HG02623 (cell line): Measurements from ENCODE around the gene CDH4.
"Not testable (repeated sequence)": the region's sequence is repeated elsewhere in the genome, so short reads cannot be mapped to it uniquely, and the experiment has no call there.

Source experiments
- ATAC-seq: cut with Tn5 transposase; IDR thresholded peaks from one replicate; pipeline ENCODE4 v1.9.1; 2021; ENCODE audit warnings: moderate library complexity; ENCODE audit not compliant: unreplicated experiment

The CDH4 gene

GRCh38 chr20:61939691-61940360 lies 687.8 kb downstream of the CDH4 start:
- no peak for ATAC-seq

- ATAC-seq, result no peak
Observed at GRCh38 chr20:61940491-61940890, 688.4 kb downstream of the CDH4 start.

- no peak for ATAC-seq
Observed at GRCh38 chr20:61940976-61941720, 689.1 kb downstream of the CDH4 start.

GRCh38 chr20:61941721-61942405 lies 689.8 kb downstream of the CDH4 start:
- ATAC-seq, result no peak

GRCh38 chr20:61942526-61942925 lies 690.5 kb downstream of the CDH4 start:
- ATAC-seq, result no peak

DNA sequence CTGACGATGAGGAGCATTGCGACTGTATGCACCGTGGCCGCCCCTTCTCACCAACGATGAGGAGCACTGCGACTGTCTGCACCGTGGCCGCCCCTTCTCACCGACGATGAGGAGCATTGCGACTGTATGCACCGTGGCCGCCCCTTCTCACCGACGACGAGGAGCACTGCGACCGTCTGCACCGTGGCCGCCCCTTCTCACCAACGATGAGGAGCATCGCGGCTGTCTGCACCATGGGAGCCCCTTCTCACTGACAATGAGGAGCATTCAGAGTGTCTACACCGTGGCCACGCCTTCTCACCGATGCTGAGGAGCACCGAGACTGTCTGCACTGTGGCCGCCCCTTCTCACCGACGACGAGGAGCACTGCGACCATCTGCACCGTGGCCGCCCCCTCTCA lies 692.9 kb downstream of the CDH4 start:
- not testable (repeated sequence) for ATAC-seq

DNA sequence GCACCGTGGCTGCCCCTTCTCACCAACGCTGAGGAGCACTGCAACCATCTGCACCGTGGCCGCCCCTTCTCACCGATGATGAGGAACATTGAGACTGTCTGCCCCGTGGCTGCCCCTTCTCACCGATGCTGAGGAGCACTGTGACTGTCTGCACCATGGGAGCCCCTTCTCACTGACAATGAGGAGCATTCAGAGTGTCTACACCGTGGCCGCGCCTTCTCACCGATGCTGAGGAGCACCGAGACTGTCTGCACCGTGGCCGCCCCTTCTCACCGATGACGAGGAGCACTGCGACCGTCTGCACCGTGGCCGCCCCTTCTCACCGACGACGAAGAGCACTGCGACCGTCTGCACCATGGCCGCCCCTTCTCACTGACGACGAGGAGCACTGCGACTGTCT lies 693.4 kb downstream of the CDH4 start:
- ATAC-seq, result not testable (repeated sequence)

- ATAC-seq, result not testable (repeated sequence)
Observed at GRCh38 chr20:61948056-61948455, 696.0 kb downstream of the CDH4 start.

DNA sequence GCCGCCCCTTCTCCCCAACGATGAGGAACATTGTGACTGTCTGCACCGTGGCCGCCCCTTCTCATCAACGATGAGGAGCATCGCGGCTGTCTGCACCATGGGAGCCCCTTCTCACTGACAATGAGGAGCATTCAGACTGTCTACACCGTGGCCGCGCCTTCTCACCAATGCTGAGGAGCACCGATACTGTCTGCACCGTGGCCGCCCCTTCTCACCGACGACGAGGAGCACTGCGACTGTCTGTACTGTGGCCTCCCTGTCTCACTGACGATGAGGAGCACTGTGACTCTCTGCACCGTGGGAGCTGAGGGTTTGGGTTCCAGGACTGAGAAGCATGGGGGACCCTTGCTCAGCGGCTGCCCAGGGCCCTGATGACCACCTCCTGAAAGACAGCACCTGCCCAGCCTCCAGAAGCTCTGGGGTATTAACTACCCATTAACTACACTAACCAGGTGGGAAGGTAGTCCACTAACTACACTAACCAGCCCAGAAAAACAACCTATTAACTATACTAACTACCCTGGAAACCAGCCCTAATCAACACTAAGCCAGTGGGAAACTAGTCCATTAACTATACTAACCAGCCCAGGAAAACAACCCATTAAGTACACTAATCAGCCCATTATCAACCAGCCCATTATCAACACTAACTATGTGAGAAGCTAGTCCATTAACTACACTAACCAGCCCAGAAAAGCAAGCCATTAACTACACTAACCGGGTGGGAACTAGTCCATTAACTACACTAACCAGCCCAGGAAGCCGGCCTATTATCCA lies 696.7 kb downstream of the CDH4 start:
- no peak for ATAC-seq

GRCh38 chr20:61949363-61949713 lies 697.3 kb downstream of the CDH4 start:
- no peak for ATAC-seq

DNA sequence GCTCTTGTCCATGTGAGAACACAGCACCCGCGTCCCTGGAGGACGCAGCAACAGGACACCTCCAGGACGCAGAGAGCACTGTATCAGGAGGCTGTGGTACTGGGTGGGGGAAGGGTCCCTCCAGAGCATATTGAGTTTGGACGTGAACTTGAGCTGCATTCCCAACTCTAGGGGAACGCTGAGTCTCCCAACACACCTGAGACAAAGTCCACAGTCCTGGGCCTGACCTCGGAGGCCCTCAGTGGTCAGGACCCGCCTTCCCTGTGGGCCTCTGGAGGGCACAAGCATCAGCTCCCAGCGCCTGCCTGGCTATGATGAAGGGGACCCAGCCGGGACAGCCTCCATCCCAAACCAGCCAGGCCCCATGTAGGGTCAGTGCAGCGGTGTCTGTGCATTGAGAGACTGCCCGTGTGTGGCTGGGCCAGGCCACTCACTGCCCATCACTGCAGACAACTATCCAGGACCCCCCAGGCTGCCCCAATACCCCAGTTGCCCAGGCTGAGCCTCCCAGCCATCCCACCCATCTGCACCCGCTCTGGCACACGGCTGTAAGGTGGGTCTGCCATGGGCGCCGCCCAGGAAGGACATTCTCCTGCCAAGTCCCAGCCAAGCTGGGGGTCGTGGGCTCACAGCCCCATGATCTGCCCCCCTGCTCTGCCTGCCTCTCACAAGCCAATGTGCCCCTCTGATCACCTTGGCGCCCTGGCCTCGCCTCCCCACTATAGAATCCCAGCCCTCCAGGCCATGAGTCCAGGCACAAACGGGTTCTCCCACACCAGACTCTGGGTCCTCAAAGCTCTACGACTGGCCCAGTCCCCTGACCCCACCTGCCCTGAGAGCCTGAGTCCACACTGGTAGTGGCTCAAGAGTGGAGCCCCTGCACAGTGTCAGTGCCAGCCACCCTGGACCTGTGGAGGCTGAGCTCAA lies 697.9 kb downstream of the CDH4 start:
- ATAC-seq, result no peak

DNA sequence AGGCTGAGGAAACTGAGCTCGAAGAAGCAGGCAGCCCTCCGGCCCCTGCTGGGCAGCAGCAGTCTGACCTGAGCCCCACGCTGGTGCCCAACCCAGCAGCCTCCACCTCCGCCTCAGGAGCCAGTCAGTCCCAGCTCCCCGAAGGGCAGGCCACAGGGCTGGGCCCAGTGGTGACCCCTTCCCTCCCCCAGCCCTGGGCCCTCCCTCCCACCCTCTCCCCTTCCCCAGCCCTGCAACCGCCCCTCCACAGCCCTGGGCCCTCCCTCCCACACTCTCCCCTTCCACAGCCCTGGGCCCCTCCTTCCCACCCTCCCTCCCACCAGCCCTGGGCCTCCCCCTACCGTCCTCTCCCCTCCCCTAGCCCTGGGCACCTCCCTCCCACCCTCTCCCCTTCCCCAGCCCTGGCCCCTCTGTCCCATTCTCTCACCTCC lies 698.6 kb downstream of the CDH4 start:
- ATAC-seq, result no peak

DNA sequence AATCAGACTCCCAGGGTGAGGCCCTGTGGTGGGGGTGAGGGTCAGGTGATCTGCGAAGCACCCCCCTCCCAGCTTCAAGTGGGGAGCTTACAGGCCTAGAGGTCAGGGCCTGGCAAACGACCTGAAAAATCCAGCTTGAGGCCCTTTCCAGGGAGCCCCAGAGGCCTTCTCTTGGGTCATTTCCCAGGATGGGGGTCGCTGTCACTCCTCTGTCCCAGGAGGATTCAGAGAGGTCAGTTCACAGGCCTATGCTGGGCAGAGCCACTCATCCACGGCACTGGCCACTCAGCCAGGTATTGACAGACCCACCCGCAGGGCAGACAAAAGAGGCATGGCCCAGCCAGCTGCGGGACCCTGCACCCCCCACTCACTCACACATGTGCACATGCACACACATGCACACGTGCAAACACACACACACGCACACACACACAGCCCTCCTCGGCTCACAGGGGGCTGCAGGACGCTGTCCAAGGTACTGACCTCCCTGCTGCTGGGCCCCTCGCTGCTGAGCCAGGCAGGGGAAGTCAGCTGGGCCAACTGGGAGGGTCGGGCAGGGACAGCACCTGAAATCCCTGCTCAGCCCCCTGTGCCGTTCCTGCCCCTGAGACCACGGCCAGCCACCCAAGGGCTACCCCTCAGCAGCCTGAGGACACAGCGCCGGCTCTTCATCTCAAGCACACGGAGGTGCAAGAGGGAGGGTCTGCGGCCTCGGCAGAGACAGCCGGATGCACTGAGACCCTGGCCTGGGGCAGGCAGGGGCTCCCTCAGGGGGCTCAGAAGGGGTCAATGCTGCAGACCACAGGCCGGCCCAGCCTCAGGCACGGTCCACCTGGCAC lies 699.9 kb downstream of the CDH4 start:
- no peak for ATAC-seq

GRCh38 chr20:61953037-61954021 lies 701.3 kb downstream of the CDH4 start:
- ATAC-seq, result no peak

GRCh38 chr20:61954276-61955021 lies 702.4 kb downstream of the CDH4 start:
- no peak for ATAC-seq

DNA sequence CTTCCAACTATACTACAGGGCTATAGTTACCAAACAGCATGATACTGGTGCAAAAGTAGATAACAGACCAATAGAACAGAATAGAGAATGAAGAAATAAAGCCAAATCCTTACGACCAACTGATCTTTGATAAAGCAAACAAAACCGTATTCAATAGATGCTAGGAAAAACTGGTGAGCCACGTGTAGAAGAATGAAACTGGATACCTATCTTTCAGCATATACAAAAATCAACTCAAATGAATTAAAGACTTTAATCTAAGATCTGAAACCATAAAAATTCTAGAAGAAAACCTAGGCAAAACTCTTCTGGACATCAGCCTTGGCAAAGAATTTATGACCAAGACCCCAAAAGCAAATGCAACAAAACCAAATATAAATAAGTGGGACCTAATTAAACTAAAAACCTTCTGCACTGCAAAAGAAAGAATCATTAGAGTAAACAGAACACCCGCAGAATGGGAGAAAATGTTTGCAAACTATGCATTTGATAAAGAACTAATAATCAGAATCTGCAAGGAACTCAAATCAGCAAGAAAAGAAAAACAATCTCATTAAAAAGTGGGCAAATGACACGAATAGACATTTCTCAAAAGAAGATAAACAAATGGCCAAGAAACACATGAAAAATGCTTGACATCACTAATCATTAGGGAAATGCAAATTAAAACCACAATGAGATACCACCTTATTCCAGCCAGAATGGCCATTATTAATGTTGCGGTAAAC lies 703.8 kb downstream of the CDH4 start:
- no peak for ATAC-seq
